ENCODE data around the gene SH2D3A.

- TF ChIP-seq POLR2A (IDR thresholded peaks at IDR 0.05) = no peak
- no peak for TF ChIP-seq CTCF (IDR thresholded peaks at IDR 0.05)
These were observed 30.4 kb upstream of the SH2D3A start for GRCh38 chr19:6797646-6798045.

All from adrenal gland (tissue), 5 donors.